IPS-NIHi11 (cell line): ENCODE measurements around the gene CEP72.
"Not testable (repeated sequence)": the region's sequence is repeated elsewhere in the genome, so short reads cannot be mapped to it uniquely, and the experiment has no call there.

ENCODE experiments used
- DNase-seq: peaks from one replicate; pipeline ENCODE4 v3.0.0; 2012; ENCODE audit warnings: mixed read lengths, low spot score

CEP72 gene

GRCh38 chr5:672329-673160, 60.4 kb downstream of the CEP72 start:
- peak; percentile 70 for DNase-seq

GRCh38 chr5:673161-673830, 61.2 kb downstream of the CEP72 start:
- DNase-seq, result peak; percentile 12

- DNase-seq, result peak; percentile 23
These were observed 61.9 kb downstream of the CEP72 start for GRCh38 chr5:673831-674629.

GRCh38 chr5:674630-675011, 62.5 kb downstream of the CEP72 start:
- peak; percentile 42 for DNase-seq

GRCh38 chr5:675111-675870, 63.2 kb downstream of the CEP72 start:
- peak; percentile 7 for DNase-seq

- peak; percentile 26 for DNase-seq
These were observed 63.9 kb downstream of the CEP72 start for GRCh38 chr5:675871-676698.

- DNase-seq, result no peak
These were observed 64.5 kb downstream of the CEP72 start for GRCh38 chr5:676699-677076.

- no peak for DNase-seq
These were observed 65.3 kb downstream of the CEP72 start for GRCh38 chr5:677131-678101.

GRCh38 chr5:678521-678920, 66.4 kb downstream of the CEP72 start:
- DNase-seq, result not testable (repeated sequence)

- not testable (repeated sequence) for DNase-seq
These were observed 67.2 kb downstream of the CEP72 start for GRCh38 chr5:679166-679895.

GRCh38 chr5:680118-680795, 68.1 kb downstream of the CEP72 start:
- DNase-seq, result not testable (repeated sequence)

- not testable (repeated sequence) for DNase-seq
These were observed 68.7 kb downstream of the CEP72 start for GRCh38 chr5:680836-681235.

GRCh38 chr5:681317-682191, 69.4 kb downstream of the CEP72 start:
- not testable (repeated sequence) for DNase-seq

GRCh38 chr5:682216-682615, 70.1 kb downstream of the CEP72 start:
- DNase-seq, result not testable (repeated sequence)

GRCh38 chr5:682651-683358, 70.7 kb downstream of the CEP72 start:
- DNase-seq, result not testable (repeated sequence)

- DNase-seq, result no peak
These were observed 71.7 kb downstream of the CEP72 start for GRCh38 chr5:683551-684481.
